ENCODE results near the gene TRAF3IP1.

Gene TRAF3IP1

DNA sequence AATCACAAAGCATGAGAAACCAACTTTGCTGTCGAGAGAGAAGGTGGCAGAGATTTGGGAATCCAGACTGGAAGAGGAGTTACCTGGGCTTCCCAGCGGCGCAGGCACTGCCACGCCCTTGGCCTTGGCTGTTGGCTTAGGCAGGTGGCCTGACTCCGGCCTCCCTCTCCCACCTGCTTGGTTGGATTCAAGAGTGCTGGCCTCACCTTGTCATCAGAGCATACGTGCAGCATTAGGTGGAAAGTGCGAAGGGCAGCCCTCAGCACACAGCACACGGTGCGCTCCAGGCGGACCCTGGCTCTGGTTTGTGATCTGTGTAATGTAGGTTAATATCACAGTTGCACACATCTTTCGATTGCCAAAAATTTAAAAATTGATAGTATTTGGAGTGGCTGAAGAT, 87.2 kb downstream of the TRAF3IP1 start:
- no peak for DNase-seq (ENCODE audit: low read depth, low spot score)

GRCh38 chr2:238408615-238409340, 88.5 kb downstream of the TRAF3IP1 start:
- DNase-seq (ENCODE audit: low read depth, low spot score), result no peak

- no peak for DNase-seq (ENCODE audit: low read depth, low spot score)
Observed at GRCh38 chr2:238409341-238410199, 89.3 kb downstream of the TRAF3IP1 start.

- no peak for DNase-seq (ENCODE audit: low read depth, low spot score)
Observed at GRCh38 chr2:238412067-238412767, 91.9 kb downstream of the TRAF3IP1 start.

DNA sequence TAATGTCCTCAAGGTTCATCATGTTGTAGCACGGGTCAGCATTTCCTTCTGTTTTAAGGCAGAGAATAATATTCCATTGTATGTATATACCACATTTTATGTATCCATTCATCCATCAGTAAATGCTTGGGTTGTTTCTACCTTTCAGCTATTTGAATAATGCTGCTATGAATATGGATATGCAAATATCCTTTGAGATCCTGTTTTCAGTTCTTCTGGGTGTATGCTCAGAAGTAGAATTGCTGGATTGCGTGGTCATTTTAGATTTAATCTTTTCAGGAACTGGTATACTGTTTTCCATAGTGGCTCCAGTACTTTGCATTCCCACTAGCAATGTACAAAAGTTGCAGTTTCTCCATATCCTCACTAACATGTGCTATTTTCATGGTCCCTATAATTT, 93.0 kb downstream of the TRAF3IP1 start:
- no peak for DNase-seq (ENCODE audit: low read depth, low spot score)

GRCh38 chr2:238415036-238415764, 94.9 kb downstream of the TRAF3IP1 start:
- no peak for DNase-seq (ENCODE audit: low read depth, low spot score)

GRCh38 chr2:238415893-238416292, 95.6 kb downstream of the TRAF3IP1 start:
- no peak for DNase-seq (ENCODE audit: low read depth, low spot score)

GRCh38 chr2:238418196-238418998, 98.1 kb downstream of the TRAF3IP1 start:
- no peak for DNase-seq (ENCODE audit: low read depth, low spot score)

- no peak for DNase-seq (ENCODE audit: low read depth, low spot score)
Observed at GRCh38 chr2:238418999-238419546, 98.8 kb downstream of the TRAF3IP1 start.

- no peak for DNase-seq (ENCODE audit: low read depth, low spot score)
Observed at GRCh38 chr2:238420442-238420841, 100.1 kb downstream of the TRAF3IP1 start.

GRCh38 chr2:238420878-238421694, 100.8 kb downstream of the TRAF3IP1 start:
- DNase-seq (ENCODE audit: low read depth, low spot score), result no peak

DNA sequence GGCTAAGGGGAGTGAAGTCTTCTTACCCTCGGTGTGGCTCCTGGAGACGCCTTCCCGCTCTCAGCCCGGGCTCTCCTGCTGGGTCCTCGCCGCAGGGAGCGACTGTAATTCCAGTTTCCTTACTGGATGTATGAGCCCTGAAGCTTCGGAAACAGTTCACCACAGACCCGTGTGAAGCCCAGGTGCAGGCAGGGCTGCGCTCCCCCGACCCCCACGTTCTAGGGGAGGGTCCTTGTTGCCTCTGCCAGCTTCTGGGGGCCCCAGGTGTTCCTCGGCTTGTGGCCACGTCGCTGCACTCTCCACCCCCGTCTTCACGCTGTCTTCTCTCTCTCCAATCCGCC, 101.3 kb downstream of the TRAF3IP1 start:
- no peak for DNase-seq (ENCODE audit: low read depth, low spot score)

GRCh38 chr2:238422285-238422684, 102.0 kb downstream of the TRAF3IP1 start:
- no peak for DNase-seq (ENCODE audit: low read depth, low spot score)

DNA sequence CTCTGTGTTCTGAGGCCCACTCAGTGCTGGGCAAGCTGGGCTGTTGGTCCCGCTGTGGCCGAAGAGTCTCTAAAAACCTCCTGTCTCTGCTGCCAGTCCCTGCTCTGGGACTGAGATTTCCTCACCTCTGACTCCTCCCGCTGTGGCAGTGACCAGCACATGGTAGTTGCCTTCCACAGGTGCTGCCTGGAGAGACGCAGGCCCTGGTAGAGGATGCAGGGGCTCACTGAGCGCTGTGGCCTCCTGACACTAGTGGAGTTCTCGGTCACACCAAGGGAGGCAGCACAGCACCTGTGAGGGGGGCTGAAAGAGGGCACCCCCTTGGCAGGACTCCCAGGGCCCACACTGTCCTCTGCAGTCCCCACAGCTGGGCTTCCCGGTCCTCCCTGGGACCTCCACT, 102.6 kb downstream of the TRAF3IP1 start:
- DNase-seq (ENCODE audit: low read depth, low spot score), result no peak

- DNase-seq (ENCODE audit: low read depth, low spot score), result no peak
Observed at GRCh38 chr2:238423561-238424312, 103.4 kb downstream of the TRAF3IP1 start.

- DNase-seq (ENCODE audit: low read depth, low spot score), result no peak
Observed at GRCh38 chr2:238424313-238424700, 104.0 kb downstream of the TRAF3IP1 start.

- no peak for DNase-seq (ENCODE audit: low read depth, low spot score)
Observed at GRCh38 chr2:238425505-238425978, 105.2 kb downstream of the TRAF3IP1 start.

DNA sequence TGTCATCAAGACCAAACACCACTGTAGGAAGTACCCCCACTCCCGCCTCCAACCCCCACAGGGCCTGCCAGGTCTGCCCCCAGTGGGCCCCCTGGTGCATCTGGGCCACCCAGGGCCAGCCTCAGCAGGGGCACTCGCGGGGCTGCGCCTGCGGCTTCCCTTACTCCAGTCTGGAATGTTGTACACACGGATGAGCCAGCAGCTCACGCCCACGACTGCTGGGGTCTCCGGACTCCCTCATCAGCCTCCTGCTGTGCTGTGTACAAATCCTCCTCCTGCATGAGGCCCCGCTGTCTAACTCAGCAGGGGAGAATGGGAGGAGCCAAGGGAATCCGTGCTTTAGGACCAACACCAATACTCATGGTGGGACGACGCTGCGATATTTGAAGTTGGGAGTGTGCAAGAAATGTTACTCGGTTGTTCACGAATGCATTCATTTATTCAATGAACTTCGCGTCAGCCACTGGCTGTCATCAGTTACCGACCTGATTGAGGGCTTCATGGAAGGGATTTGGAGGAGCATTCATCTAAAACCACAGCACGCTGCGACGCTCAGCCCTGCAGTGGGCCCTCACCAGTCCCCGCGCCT, 105.8 kb downstream of the TRAF3IP1 start:
- no peak for DNase-seq (ENCODE audit: low read depth, low spot score)

Measured in activated CD4-positive, CD25-positive, alpha-beta regulatory T cell treated with anti-CD3 and anti-CD28 coated beads, Interleukin-2, amount 50 U/mL, for 16 hours (primary cell).